Nephron (organoid): ENCODE measurements around the gene AATF.

ENCODE experiments used
- H3K27ac Mint-ChIP-seq, 3 experiments: 2 replicates each; pipeline ENCODE4 v1.8.0; 2020; ENCODE audit warnings: mixed read lengths in 3 of 3, mild to moderate bottlenecking in 2 of 3, moderate library complexity in 1 of 3
- H3K27me3 Mint-ChIP-seq: 2 replicates; pipeline ENCODE4 v1.8.0; 2021; ENCODE audit warnings: low read depth, mild to moderate bottlenecking, moderate library complexity, mixed read lengths
- H3K36me3 Mint-ChIP-seq: 2 replicates; pipeline ENCODE4 v1.8.0; 2020; ENCODE audit warnings: low read depth, mixed read lengths
- H3K4me1 Mint-ChIP-seq: 2 replicates; pipeline ENCODE4 v1.8.0; 2020; ENCODE audit warnings: mixed read lengths
- H3K4me3 Mint-ChIP-seq, 3 experiments: 2 replicates each; pipeline ENCODE4 v1.8.0; 2020; ENCODE audit warnings: mild to moderate bottlenecking in 3 of 3, mixed read lengths in 3 of 3, moderate library complexity in 2 of 3
- H3K9me3 Mint-ChIP-seq: 2 replicates; pipeline ENCODE4 v1.8.0; 2020; ENCODE audit warnings: mixed read lengths
- TF ChIP-seq, protein P1 (sequence below), 3 experiments: fragments of 200-600 bp; sonication (generic); IDR thresholded peaks; one replicate each; pipeline ENCODE4 v1.5.0; 2021; ENCODE audit warnings: antibody characterized with exemption in 3 of 3; ENCODE audit not compliant: unreplicated experiment in 3 of 3

Gene AATF

DNA sequence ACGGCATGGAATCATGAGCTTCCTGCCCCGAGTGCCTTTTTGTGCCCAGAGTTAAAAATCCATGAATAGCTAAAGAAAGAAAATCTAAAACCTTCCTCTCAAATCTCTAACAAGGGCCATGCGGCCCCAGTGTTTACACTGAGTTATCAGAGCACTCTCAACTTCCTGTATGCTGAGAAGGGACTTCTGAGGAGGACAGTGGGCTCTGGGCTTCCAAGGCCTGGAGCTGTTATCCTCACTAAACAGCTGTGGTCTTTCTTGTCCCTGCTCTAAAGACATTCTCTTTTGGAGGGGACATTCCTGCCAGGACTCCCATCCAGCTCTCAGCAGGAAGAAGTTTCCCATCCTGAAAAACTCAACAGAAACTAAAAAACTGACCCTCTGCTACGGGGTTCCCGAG lies 135.6 kb downstream of the AATF start:
- TF ChIP-seq, protein P1, sequence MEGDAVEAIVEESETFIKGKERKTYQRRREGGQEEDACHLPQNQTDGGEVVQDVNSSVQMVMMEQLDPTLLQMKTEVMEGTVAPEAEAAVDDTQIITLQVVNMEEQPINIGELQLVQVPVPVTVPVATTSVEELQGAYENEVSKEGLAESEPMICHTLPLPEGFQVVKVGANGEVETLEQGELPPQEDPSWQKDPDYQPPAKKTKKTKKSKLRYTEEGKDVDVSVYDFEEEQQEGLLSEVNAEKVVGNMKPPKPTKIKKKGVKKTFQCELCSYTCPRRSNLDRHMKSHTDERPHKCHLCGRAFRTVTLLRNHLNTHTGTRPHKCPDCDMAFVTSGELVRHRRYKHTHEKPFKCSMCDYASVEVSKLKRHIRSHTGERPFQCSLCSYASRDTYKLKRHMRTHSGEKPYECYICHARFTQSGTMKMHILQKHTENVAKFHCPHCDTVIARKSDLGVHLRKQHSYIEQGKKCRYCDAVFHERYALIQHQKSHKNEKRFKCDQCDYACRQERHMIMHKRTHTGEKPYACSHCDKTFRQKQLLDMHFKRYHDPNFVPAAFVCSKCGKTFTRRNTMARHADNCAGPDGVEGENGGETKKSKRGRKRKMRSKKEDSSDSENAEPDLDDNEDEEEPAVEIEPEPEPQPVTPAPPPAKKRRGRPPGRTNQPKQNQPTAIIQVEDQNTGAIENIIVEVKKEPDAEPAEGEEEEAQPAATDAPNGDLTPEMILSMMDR (IDR thresholded peaks at IDR 0.05; ENCODE audit: unreplicated experiment in 3 of 3), result no peak
- no peaks in the 10 kb centered on the region for H3K27me3 Mint-ChIP-seq
- H3K36me3 Mint-ChIP-seq, result peaks cover 44% of the 10 kb centered on the region
- peaks cover 17% of the 10 kb centered on the region for H3K4me1 Mint-ChIP-seq
- H3K4me3 Mint-ChIP-seq, result no peak overlapping the region
- peak overlapping the region in 1 of 3 experiments; percentile 63 for H3K27ac Mint-ChIP-seq
- H3K9me3 Mint-ChIP-seq, result peaks cover 10% of the 10 kb centered on the region

DNA sequence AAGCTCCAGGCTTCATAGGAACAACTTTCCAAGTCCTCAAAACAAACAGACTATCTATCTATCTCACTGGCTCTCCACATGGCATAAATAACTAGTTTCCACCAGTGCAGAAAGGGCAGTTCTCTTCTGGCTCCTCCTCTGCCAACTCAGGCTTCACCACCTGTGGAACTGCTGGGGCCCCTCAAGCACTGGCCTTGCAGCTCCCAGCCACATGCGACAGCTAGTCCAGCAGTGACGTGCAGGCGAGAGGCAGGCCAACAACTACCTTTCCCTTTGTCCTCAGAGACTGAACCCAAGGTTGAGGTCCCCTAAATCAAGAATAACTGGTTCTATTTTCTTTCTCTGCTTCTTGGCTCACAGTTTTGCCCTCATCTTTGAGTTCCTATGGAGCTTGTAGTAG lies 137.6 kb downstream of the AATF start:
- TF ChIP-seq, protein P1 (IDR thresholded peaks at IDR 0.05; ENCODE audit: unreplicated experiment in 3 of 3), result no peak
- peaks cover 2% of the 10 kb centered on the region for H3K9me3 Mint-ChIP-seq
- no peak overlapping the region for H3K27ac Mint-ChIP-seq
- peaks cover 39% of the 10 kb centered on the region for H3K36me3 Mint-ChIP-seq
- no peaks in the 10 kb centered on the region for H3K27me3 Mint-ChIP-seq
- H3K4me3 Mint-ChIP-seq, result no peak overlapping the region
- H3K4me1 Mint-ChIP-seq, result peaks cover 17% of the 10 kb centered on the region

DNA sequence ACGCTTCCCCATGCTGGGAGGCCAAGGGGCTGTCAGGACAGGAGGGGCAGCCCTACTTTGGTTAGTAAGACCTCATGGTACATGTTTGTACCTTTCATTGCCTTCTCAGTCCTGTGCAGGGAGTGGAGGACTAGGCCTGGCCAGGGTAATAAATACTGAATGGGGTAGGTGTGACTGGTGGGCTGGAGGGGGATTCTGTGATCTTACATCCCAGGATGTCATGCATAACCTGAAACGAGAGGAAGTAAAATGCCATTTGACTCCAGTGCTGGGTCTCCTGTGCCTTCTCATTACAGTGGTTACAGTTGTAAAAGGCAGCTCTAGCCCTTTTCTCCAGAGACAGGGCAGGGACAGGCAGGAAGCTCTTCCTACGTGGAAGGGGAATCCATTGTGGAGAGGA lies 138.2 kb downstream of the AATF start:
- Mint-ChIP-seq H3K4me3 (no peak overlapping the region), H3K27ac (no peak overlapping the region), H3K9me3 (no peaks in the 10 kb centered on the region), H3K4me1 (peaks cover 17% of the 10 kb centered on the region), H3K27me3 (no peaks in the 10 kb centered on the region), H3K36me3 (peaks cover 39% of the 10 kb centered on the region)
- TF ChIP-seq, protein P1 (IDR thresholded peaks at IDR 0.05; ENCODE audit: unreplicated experiment in 3 of 3), result no peak

DNA sequence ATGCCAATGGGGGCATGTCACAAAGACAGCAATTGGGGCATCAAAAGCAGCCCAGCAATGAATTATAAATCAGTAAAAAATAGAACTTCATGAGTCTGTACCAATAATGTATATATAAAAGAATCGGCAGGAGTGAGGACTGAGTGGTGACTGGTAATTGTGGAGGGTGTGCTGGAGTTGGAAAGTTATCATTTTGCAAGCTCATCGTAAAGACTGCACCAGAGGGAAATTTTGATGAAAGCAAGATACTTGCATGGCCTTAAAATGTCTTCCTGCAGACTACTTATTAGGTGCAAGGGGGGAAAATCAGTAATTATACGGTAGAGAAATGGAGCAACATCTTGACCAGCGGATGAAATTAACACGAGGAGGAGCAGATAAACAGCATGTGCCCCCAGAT lies 138.9 kb downstream of the AATF start:
- H3K4me3 Mint-ChIP-seq, result no peak overlapping the region
- H3K27ac Mint-ChIP-seq, result peak overlapping the region in 1 of 3 experiments; percentile 7
- peaks cover 16% of the 10 kb centered on the region for H3K4me1 Mint-ChIP-seq
- H3K36me3 Mint-ChIP-seq, result peaks cover 39% of the 10 kb centered on the region
- no peaks in the 10 kb centered on the region for H3K9me3 Mint-ChIP-seq
- TF ChIP-seq, protein P1 (IDR thresholded peaks at IDR 0.05; ENCODE audit: unreplicated experiment in 3 of 3), result no peak
- no peaks in the 10 kb centered on the region for H3K27me3 Mint-ChIP-seq

DNA sequence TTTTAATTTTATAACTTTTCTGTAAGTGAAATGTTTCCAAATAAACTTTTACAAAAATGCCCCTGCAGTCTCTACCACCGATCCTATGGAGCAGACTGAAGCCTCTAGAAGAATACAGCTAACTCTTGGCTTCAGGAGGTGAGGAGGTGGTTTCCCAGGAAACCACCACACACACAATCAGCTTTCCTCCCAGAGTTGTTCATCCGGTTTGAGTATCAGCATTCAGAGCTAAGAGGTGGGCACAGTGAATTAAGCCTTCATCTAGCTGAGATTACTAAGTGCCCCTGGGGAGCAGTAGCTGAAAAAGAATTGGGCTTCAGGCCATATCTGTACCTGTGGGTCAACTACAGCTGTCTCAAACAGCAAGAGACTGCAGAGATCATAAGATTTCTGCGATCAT lies 139.7 kb downstream of the AATF start:
- H3K27ac Mint-ChIP-seq, result peak overlapping the region in 1 of 3 experiments; percentile 73
- no peaks in the 10 kb centered on the region for H3K9me3 Mint-ChIP-seq
- no peak overlapping the region for H3K4me3 Mint-ChIP-seq
- TF ChIP-seq, protein P1 (IDR thresholded peaks at IDR 0.05; ENCODE audit: unreplicated experiment in 3 of 3), result no peak
- peaks cover 9% of the 10 kb centered on the region for H3K4me1 Mint-ChIP-seq
- H3K27me3 Mint-ChIP-seq, result no peaks in the 10 kb centered on the region
- H3K36me3 Mint-ChIP-seq, result peaks cover 37% of the 10 kb centered on the region

DNA sequence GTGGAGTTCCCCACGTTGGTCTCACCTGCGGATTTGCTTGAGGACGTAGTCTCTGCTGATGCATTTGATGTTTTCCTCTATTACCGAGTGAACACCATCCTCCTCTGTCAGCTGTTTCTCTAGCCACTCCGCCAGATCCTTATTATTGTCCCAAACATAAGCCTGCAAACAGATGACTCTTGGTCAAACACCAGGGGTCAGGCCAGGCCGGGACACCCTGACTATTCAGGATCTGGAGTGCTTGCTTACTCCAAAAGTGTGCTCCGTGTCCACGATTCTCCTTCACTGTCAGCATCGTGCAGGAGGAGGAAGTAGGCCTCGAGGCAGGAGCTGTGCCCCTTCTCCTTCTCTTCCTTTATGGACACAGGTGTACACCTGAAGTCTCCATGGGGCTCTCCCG lies 140.2 kb downstream of the AATF start:
- peak overlapping the region in 1 of 3 experiments; percentile 73 for H3K27ac Mint-ChIP-seq
- no peaks in the 10 kb centered on the region for H3K9me3 Mint-ChIP-seq
- no peak overlapping the region for H3K4me3 Mint-ChIP-seq
- H3K27me3 Mint-ChIP-seq, result no peaks in the 10 kb centered on the region
- TF ChIP-seq, protein P1 (IDR thresholded peaks at IDR 0.05; ENCODE audit: unreplicated experiment in 3 of 3), result no peak
- H3K36me3 Mint-ChIP-seq, result peaks cover 34% of the 10 kb centered on the region
- peaks cover 4% of the 10 kb centered on the region for H3K4me1 Mint-ChIP-seq
